GM21360 (cell line): Measurements from ENCODE around the gene VSIG4.
"Not testable (repeated sequence)": the region's sequence is repeated elsewhere in the genome, so short reads cannot be mapped to it uniquely, and the experiment has no call there.

ENCODE experiments used
- ATAC-seq: cut with Tn5 transposase; IDR thresholded peaks from one replicate; pipeline ENCODE4 v1.9.1; 2021; ENCODE audit warnings: mild to moderate bottlenecking, moderate library complexity; ENCODE audit not compliant: unreplicated experiment

Gene VSIG4

GRCh38 chrX:66039944-66040343, at the start of gene VSIG4:
VSIG4 (minus strand) TSS chrX:66040080; CDS start chrX:66039998, 82 bp downstream.
- no peak for ATAC-seq

GRCh38 chrX:66076801-66077200, 36.9 kb upstream of the VSIG4 start:
- no peak for ATAC-seq

- peak; percentile 55 for ATAC-seq
Measured at GRCh38 chrX:66074920-66075879, 35.3 kb upstream of the VSIG4 start.

GRCh38 chrX:66071126-66071525, 31.2 kb upstream of the VSIG4 start:
- ATAC-seq = no peak

- no peak for ATAC-seq
Measured at GRCh38 chrX:66064261-66064660, 24.4 kb upstream of the VSIG4 start.

GRCh38 chrX:66057019-66057418, 17.1 kb upstream of the VSIG4 start:
- not testable (repeated sequence) for ATAC-seq

GRCh38 chrX:66054978-66055377, 15.1 kb upstream of the VSIG4 start:
- no peak for ATAC-seq

- ATAC-seq = no peak
Measured at GRCh38 chrX:66053414-66053813, 13.5 kb upstream of the VSIG4 start.

- ATAC-seq = no peak
Measured at GRCh38 chrX:66051980-66052379, 12.1 kb upstream of the VSIG4 start.

- ATAC-seq = no peak
Measured at GRCh38 chrX:66050140-66050569, 10.3 kb upstream of the VSIG4 start.

GRCh38 chrX:66049056-66049455, 9.2 kb upstream of the VSIG4 start:
- ATAC-seq = no peak

GRCh38 chrX:66046612-66047235, 6.8 kb upstream of the VSIG4 start:
- peak; percentile 78 for ATAC-seq

GRCh38 chrX:66045894-66046293, 6.0 kb upstream of the VSIG4 start:
- no peak for ATAC-seq

GRCh38 chrX:66043584-66043983, 3.7 kb upstream of the VSIG4 start:
- ATAC-seq = no peak

GRCh38 chrX:66042307-66043077, 2.6 kb upstream of the VSIG4 start:
- ATAC-seq = no peak

- no peak for ATAC-seq
Measured at GRCh38 chrX:66038115-66038514, 1.8 kb downstream of the VSIG4 start.

- no peak for ATAC-seq
Measured at GRCh38 chrX:66036231-66036630, 3.6 kb downstream of the VSIG4 start.

- no peak for ATAC-seq
Measured at GRCh38 chrX:66035667-66036066, 4.2 kb downstream of the VSIG4 start.

- peak; percentile 67 for ATAC-seq
Measured at GRCh38 chrX:66030505-66031317, 9.2 kb downstream of the VSIG4 start.

GRCh38 chrX:66028936-66029335, 10.9 kb downstream of the VSIG4 start:
- ATAC-seq = no peak
